ENCODE results near the gene HIVEP3. TPM values are rescaled to one million over a fixed set of nuclear protein-coding genes. Genes with fewer than 3 reads are reported as not detected.
"Not testable (repeated sequence)": the region's sequence is repeated elsewhere in the genome, so short reads cannot be mapped to it uniquely, and the experiment has no call there.

Gene HIVEP3
- total and polyA plus RNA-seq, 2 of the 13 experiments (the other 11 are each of a cell fraction or from before 2014, with no cell fraction given): 0.05 TPM; not detected in 1

DNA sequence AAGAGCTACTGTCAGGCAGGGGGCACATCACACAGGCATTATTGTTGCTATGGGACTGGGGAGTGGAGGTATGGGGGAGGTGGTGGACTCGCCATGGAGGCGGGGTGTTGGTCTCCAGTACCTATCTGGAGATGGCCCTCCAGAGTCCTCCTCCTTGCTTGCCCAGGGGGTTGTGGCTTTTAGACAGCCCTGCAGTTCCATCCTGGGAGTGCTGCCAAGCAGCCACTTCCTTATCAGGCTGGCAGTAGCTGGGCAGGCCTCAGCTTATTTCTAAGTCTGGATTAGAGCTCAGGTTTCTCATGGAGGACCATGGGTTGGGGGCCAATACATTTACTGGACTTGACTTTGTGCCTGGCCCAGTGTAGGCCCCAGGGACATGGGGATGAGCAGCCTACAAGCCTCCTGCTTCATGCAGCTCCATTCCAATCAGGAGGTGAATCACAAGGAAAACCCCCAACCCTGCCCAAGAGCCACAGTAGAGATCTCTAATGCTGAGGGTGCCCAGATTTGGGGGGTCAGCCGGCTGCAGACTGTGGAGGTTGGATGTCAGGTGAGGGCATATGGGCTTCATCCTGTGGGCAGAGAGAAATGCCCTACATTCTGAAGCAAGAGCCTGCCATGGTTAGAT is 223.5 kb downstream of the HIVEP3 start:
- no peak for FAIRE-seq
- Histone ChIP-seq H4K20me1 (ENCODE audit: insufficient read depth, low read length) (no peaks in the 10 kb centered on the region), H3K4me3 (replicated peaks in 1 of 3; ENCODE audit: insufficient read depth in 1 of 3, low read depth in 2 of 3, low read length in 3 of 3) (no peak overlapping the region), H3K36me3 (replicated peaks in 1 of 2; ENCODE audit: control insufficient read depth in 1 of 2, insufficient read depth in 2 of 2, low read length in 2 of 2) (no peaks in the 10 kb centered on the region), H3K4me2 (ENCODE audit: low read depth, low read length) (no peak overlapping the region), H3K79me2 (ENCODE audit: insufficient read depth, low read length) (no peaks in the 10 kb centered on the region), H3K4me1 (ENCODE audit: insufficient read depth, low read length) (no peaks in the 10 kb centered on the region), H3K27me3 (ENCODE audit: control insufficient read depth in 1 of 2, insufficient read depth in 2 of 2, low read length in 2 of 2) (peaks cover 0 to 8% of the 10 kb centered on the region in 2 experiments; a peak in 3 of 5 replicates), H3K9ac (ENCODE audit: insufficient read depth, low read depth, low read length) (no peak overlapping the region), H3K27ac (ENCODE audit: extremely low read length, insufficient read depth, low read length) (no peak overlapping the region), H3K9me3 (ENCODE audit: low read length) (no peaks in the 10 kb centered on the region), H2AFZ (ENCODE audit: low read length) (no peak overlapping the region)
- ChIA-PET POLR2A (no interaction called here), CTCF (ENCODE audit: low intra/inter-chr PET ratio, low total read pairs) (no interaction called here)
- intact Hi-C loops (cut with micrococcal nuclease; ENCODE audit: unreplicated experiment): no loop called here
- DNase-seq (ENCODE audit: low spot score): no peak
- TF ChIP-seq ZNF282 (IDR thresholded peaks at IDR 0.05; ENCODE audit: partially characterized antibody) (no peak), IKZF4 (CRISPR knock-in tag; IDR thresholded peaks at IDR 0.05; ENCODE audit: borderline replicate concordance, low read depth, not compliant biosample characterization) (no peak), TAF15 (IDR thresholded peaks at IDR 0.05; ENCODE audit: low read depth, low read length, poor library complexity, severe bottlenecking) (no peak), MLLT10 (CRISPR knock-in tag; IDR thresholded peaks at IDR 0.05) (no peak), KLF15 (CRISPR knock-in tag; IDR thresholded peaks at IDR 0.05; ENCODE audit: borderline replicate concordance) (no peak), RBFOX2 (IDR thresholded peaks at IDR 0.05; ENCODE audit: low read depth, low read length) (no peak), SRF (IDR thresholded peaks at IDR 0.05; ENCODE audit: low read depth, low read length) (no peak), ZMYM2 (CRISPR knock-in tag; IDR thresholded peaks at IDR 0.05) (no peak), ZNF367 (CRISPR knock-in tag; IDR thresholded peaks at IDR 0.05; ENCODE audit: borderline replicate concordance) (no peak), ZNF577 (CRISPR knock-in tag; IDR thresholded peaks at IDR 0.05; ENCODE audit: borderline replicate concordance, low read depth) (no peak), ZNF556 (CRISPR knock-in tag; IDR thresholded peaks at IDR 0.05; ENCODE audit: borderline replicate concordance) (no peak), SCMH1 (CRISPR knock-in tag; IDR thresholded peaks at IDR 0.05; ENCODE audit: borderline replicate concordance) (no peak), TEAD2 (CRISPR knock-in tag; IDR thresholded peaks at IDR 0.05) (no peak), FOXA3 (CRISPR knock-in tag; IDR thresholded peaks at IDR 0.05) (no peak), RELA (CRISPR knock-in tag; IDR thresholded peaks at IDR 0.05) (no peak), ZNF180 (CRISPR knock-in tag; IDR thresholded peaks at IDR 0.05; ENCODE audit: borderline replicate concordance, low read depth) (no peak), SETDB1 (CRISPR knock-in tag; IDR thresholded peaks at IDR 0.05; ENCODE audit: borderline replicate concordance) (no peak), ZNF264 (CRISPR knock-in tag; IDR thresholded peaks at IDR 0.05) (no peak), KAT8 (CRISPR knock-in tag; IDR thresholded peaks at IDR 0.05) (no peak)
- WGBS (ENCODE audit: low lambda C conversion rate): 0% methylated on average over 1 of the region's 3 CpGs
- no peak for ATAC-seq
- no TSS peak for BruUV-seq (replicated peaks)
- in situ Hi-C loops (cut with HindIII; ENCODE audit: extremely low pct_ligation_motif_present, low pct_unique_long_range_greater_than_20kb): no loop called here

DNA sequence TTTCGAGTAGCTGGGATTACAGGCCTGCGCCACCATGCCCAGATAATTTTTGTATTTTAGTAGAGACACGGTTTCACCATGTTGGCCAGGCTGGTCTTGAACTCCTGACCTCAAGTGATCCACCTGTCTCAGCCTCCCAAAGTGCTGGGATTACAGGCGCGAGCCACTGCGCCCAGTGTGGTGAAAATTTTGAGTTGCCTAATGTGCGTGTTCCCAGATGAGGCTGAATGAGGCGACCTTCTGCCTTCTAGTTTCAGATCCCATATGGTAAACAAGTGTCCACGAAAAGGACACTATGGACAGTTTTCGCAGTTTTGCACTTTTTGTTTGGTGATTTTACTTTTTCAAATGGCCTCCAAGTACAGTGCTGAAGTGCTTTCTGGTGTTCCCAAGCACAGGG is 226.8 kb downstream of the HIVEP3 start:
- H3K9ac ChIP-seq (ENCODE audit: insufficient read depth, low read depth, low read length); DNase-seq (ENCODE audit: low spot score); FAIRE-seq; H3K4me3 ChIP-seq (replicated peaks in 1 of 3; ENCODE audit: insufficient read depth in 1 of 3, low read depth in 2 of 3, low read length in 3 of 3); H2AFZ ChIP-seq (ENCODE audit: low read length); BruUV-seq (replicated peaks); POLR2A ChIA-PET; H4K20me1 ChIP-seq (ENCODE audit: insufficient read depth, low read length); intact Hi-C loops (cut with micrococcal nuclease; ENCODE audit: unreplicated experiment); ATAC-seq; H3K27ac ChIP-seq (ENCODE audit: extremely low read length, insufficient read depth, low read length); H3K4me1 ChIP-seq (ENCODE audit: insufficient read depth, low read length); H3K4me2 ChIP-seq (ENCODE audit: low read depth, low read length); H3K9me3 ChIP-seq (ENCODE audit: low read length); H3K36me3 ChIP-seq (replicated peaks in 1 of 2; ENCODE audit: control insufficient read depth in 1 of 2, insufficient read depth in 2 of 2, low read length in 2 of 2); in situ Hi-C loops (cut with HindIII; ENCODE audit: extremely low pct_ligation_motif_present, low pct_unique_long_range_greater_than_20kb); H3K79me2 ChIP-seq (ENCODE audit: insufficient read depth, low read length); CTCF ChIA-PET (ENCODE audit: low intra/inter-chr PET ratio, low total read pairs): not testable (repeated sequence)
- H3K27me3 ChIP-seq (ENCODE audit: control insufficient read depth in 1 of 2, insufficient read depth in 2 of 2, low read length in 2 of 2): peaks cover 1 to 11% of the 10 kb centered on the region in 2 experiments; a peak in 3 of 5 replicates
- WGBS (ENCODE audit: low lambda C conversion rate): 33% methylated on average over 7 of the region's 10 CpGs

Data from HepG2 (cell line).